DMS 273 (cell line): ENCODE results near the gene RNU6-1.

Experiments
- DNase-seq: peaks from one replicate; lab custom pipeline; 2025; ENCODE audit not compliant: unreplicated experiment; lab: John Stamatoyannopoulos, UW

RNU6-1 gene

GRCh38 chr15:67834581-67835296, 5.1 kb downstream of the RNU6-1 start:
- DNase-seq = no peak

- no peak for DNase-seq
These were observed 5.9 kb downstream of the RNU6-1 start for GRCh38 chr15:67833710-67834511.

- no peak for DNase-seq
These were observed 6.7 kb downstream of the RNU6-1 start for GRCh38 chr15:67832897-67833709.

GRCh38 chr15:67832031-67832551, 7.8 kb downstream of the RNU6-1 start:
- peak; percentile 41 for DNase-seq

- no peak for DNase-seq
These were observed 8.5 kb downstream of the RNU6-1 start for GRCh38 chr15:67831363-67831762.

- DNase-seq = no peak
These were observed 10.0 kb downstream of the RNU6-1 start for GRCh38 chr15:67829647-67830504.

GRCh38 chr15:67828969-67829646, 10.7 kb downstream of the RNU6-1 start:
- DNase-seq = no peak

GRCh38 chr15:67828278-67828968, 11.4 kb downstream of the RNU6-1 start:
- DNase-seq = no peak

- no peak for DNase-seq
These were observed 12.1 kb downstream of the RNU6-1 start for GRCh38 chr15:67827562-67828277.

- DNase-seq = peak; percentile 37
These were observed 12.9 kb downstream of the RNU6-1 start for GRCh38 chr15:67826717-67827561.

- DNase-seq = peak; percentile 64
These were observed 13.7 kb downstream of the RNU6-1 start for GRCh38 chr15:67825881-67826716.

GRCh38 chr15:67824976-67825880, 14.6 kb downstream of the RNU6-1 start, which contains the start of gene SKOR1:
Gene SKOR1 (plus strand): TSS chr15:67825509. CDS start chr15:67825603, 94 bp downstream.
- peak; percentile 58 for DNase-seq

GRCh38 chr15:67824197-67824968, 15.5 kb downstream of the RNU6-1 start:
- DNase-seq = peak; percentile 37

- DNase-seq = peak; percentile 68
These were observed 16.3 kb downstream of the RNU6-1 start for GRCh38 chr15:67823314-67824196.
